Hepatic stellate cell (primary cell): ENCODE measurements around the gene ATRX.
A peak's percentile ranks its signal among the peaks of the same experiment; 100 is the strongest.
"Not testable (repeated sequence)": the region's sequence is repeated elsewhere in the genome, so short reads cannot be mapped to it uniquely, and the experiment has no call there.

Experiments used
- DNase-seq: peaks from one replicate; pipeline ENCODE4 v3.0.0; 2011; ENCODE audit warnings: low spot score

Gene ATRX

GRCh38 chrX:77621453-77621852 lies 164.6 kb downstream of the ATRX start:
- not testable (repeated sequence) for DNase-seq

- DNase-seq = no peak
These were observed 168.8 kb downstream of the ATRX start for GRCh38 chrX:77617206-77617605.

- no peak for DNase-seq
These were observed 182.2 kb downstream of the ATRX start for GRCh38 chrX:77603635-77604336.

GRCh38 chrX:77597511-77597910 lies 188.5 kb downstream of the ATRX start:
- DNase-seq = no peak

GRCh38 chrX:77597090-77597489 lies 188.9 kb downstream of the ATRX start:
- peak; percentile 9 for DNase-seq

- DNase-seq = no peak
These were observed 190.2 kb downstream of the ATRX start for GRCh38 chrX:77595848-77596247.

GRCh38 chrX:77572322-77572721 lies 213.7 kb downstream of the ATRX start:
- no peak for DNase-seq

GRCh38 chrX:77565278-77565677 lies 220.7 kb downstream of the ATRX start:
- DNase-seq = no peak

GRCh38 chrX:77564823-77565222 lies 221.2 kb downstream of the ATRX start:
- DNase-seq = no peak

GRCh38 chrX:77561372-77561771 lies 224.6 kb downstream of the ATRX start:
- DNase-seq = no peak

GRCh38 chrX:77556276-77556675 lies 229.7 kb downstream of the ATRX start:
- DNase-seq = no peak

GRCh38 chrX:77548751-77549150 lies 237.3 kb downstream of the ATRX start:
- DNase-seq = no peak

GRCh38 chrX:77539778-77540177 lies 246.2 kb downstream of the ATRX start:
- DNase-seq = not testable (repeated sequence)

- DNase-seq = not testable (repeated sequence)
These were observed 254.8 kb downstream of the ATRX start for GRCh38 chrX:77531261-77531660.

- DNase-seq = no peak
These were observed 258.0 kb downstream of the ATRX start for GRCh38 chrX:77528034-77528433.

GRCh38 chrX:77527233-77528001 lies 258.6 kb downstream of the ATRX start:
- no peak for DNase-seq

- DNase-seq = no peak
These were observed 266.3 kb downstream of the ATRX start for GRCh38 chrX:77519765-77520164.

GRCh38 chrX:77514177-77514576 lies 271.8 kb downstream of the ATRX start:
- no peak for DNase-seq

- DNase-seq = no peak
These were observed 276.0 kb downstream of the ATRX start for GRCh38 chrX:77510007-77510406.

GRCh38 chrX:77505227-77505626 lies 280.8 kb downstream of the ATRX start:
- no peak for DNase-seq

GRCh38 chrX:77502951-77503525 lies 283.0 kb downstream of the ATRX start:
- DNase-seq = no peak

- not testable (repeated sequence) for DNase-seq
These were observed 285.9 kb downstream of the ATRX start for GRCh38 chrX:77500164-77500563.
